ENCODE results near the gene RNF213.

Gene RNF213

GRCh38 chr17:80416260-80416939 is 155.7 kb downstream of the RNF213 start:
- DNase-seq (ENCODE audit: low read depth in 2 of 2): no peak

GRCh38 chr17:80416940-80417293 is 156.3 kb downstream of the RNF213 start:
- no peak for DNase-seq (ENCODE audit: low read depth in 2 of 2)

GRCh38 chr17:80418589-80418988 is 157.9 kb downstream of the RNF213 start:
- no peak for DNase-seq (ENCODE audit: low read depth in 2 of 2)

GRCh38 chr17:80419255-80419654 is 158.6 kb downstream of the RNF213 start:
- DNase-seq (ENCODE audit: low read depth in 2 of 2): no peak

GRCh38 chr17:80421381-80422090 is 160.9 kb downstream of the RNF213 start:
- no peak for DNase-seq (ENCODE audit: low read depth in 2 of 2)

GRCh38 chr17:80422276-80422675 is 161.6 kb downstream of the RNF213 start:
- no peak for DNase-seq (ENCODE audit: low read depth in 2 of 2)

- DNase-seq (ENCODE audit: low read depth in 2 of 2): no peak
These were observed 162.3 kb downstream of the RNF213 start for GRCh38 chr17:80422981-80423380.

- no peak for DNase-seq (ENCODE audit: low read depth in 2 of 2)
These were observed 163.0 kb downstream of the RNF213 start for GRCh38 chr17:80423536-80424225.

GRCh38 chr17:80424261-80424660 is 163.6 kb downstream of the RNF213 start:
- DNase-seq (ENCODE audit: low read depth in 2 of 2): no peak

- no peak for DNase-seq (ENCODE audit: low read depth in 2 of 2)
These were observed 164.5 kb downstream of the RNF213 start for GRCh38 chr17:80424878-80425765.

GRCh38 chr17:80425835-80426426 is 165.3 kb downstream of the RNF213 start:
- DNase-seq (ENCODE audit: low read depth in 2 of 2): no peak

GRCh38 chr17:80426671-80427326 is 166.1 kb downstream of the RNF213 start:
- peak in 1 of 2 experiments; percentile 17 for DNase-seq (ENCODE audit: low read depth in 2 of 2)

GRCh38 chr17:80427366-80428282 is 167.0 kb downstream of the RNF213 start:
- no peak for DNase-seq (ENCODE audit: low read depth in 2 of 2)

GRCh38 chr17:80428363-80428762 is 167.7 kb downstream of the RNF213 start:
- DNase-seq (ENCODE audit: low read depth in 2 of 2): no peak

GRCh38 chr17:80428796-80429195 is 168.1 kb downstream of the RNF213 start:
- no peak for DNase-seq (ENCODE audit: low read depth in 2 of 2)

GRCh38 chr17:80429356-80430275 is 169.0 kb downstream of the RNF213 start:
- DNase-seq (ENCODE audit: low read depth in 2 of 2): no peak

GRCh38 chr17:80430446-80431245 is 170.0 kb downstream of the RNF213 start:
- no peak for DNase-seq (ENCODE audit: low read depth in 2 of 2)
